Testis (tissue), 2 donors: ENCODE results near the gene DNAH17.

Source experiments
- CTCF ChIP-seq, 3 experiments: fragments of 450-650 bp in 2 of 3; fragments of 200-600 bp in 1 of 3; sonication (generic) in 1 of 3; IDR thresholded peaks; one replicate each; pipeline ENCODE4 v1.5.1; 2016 to 2019; ENCODE audit warnings: antibody characterized with exemption in 3 of 3, mild to moderate bottlenecking in 2 of 3, moderate library complexity in 1 of 3
- POLR2A ChIP-seq: fragments of 450-650 bp; IDR thresholded peaks from one replicate; pipeline ENCODE4 v1.6.1; 2017; ENCODE audit warnings: antibody characterized with exemption, mild to moderate bottlenecking, moderate library complexity

DNA sequence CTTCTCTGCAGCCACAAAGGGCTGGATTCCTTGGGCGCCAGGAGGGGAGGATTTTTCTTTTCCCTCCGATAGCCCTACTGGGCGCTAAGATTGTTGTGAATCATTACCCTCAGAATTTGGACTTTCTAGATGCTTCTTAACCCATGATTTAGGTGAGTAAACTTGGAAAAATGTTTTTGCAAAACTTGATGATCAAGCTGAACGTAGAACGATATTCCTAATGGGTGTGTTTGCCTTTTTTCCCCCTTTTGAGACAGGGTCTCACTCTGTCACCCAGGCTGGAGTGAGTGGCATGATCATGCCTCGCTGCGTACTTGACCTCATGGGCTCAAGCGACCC is 155.0 kb downstream of the DNAH17 start:
- TF ChIP-seq CTCF (IDR thresholded peaks at IDR 0.05) (no peak), POLR2A (no peak)
